Central memory CD4-positive, alpha-beta T cell (primary cell): ENCODE measurements around the gene TMED10.
"Not testable (repeated sequence)": the region's sequence is repeated elsewhere in the genome, so short reads cannot be mapped to it uniquely, and the experiment has no call there.

Experiments used
- DNase-seq: peaks from one replicate; pipeline ENCODE4 v3.0.0; 2022

The TMED10 gene

GRCh38 chr14:75188520-75189268 is 12.3 kb upstream of the TMED10 start:
- DNase-seq: no peak

GRCh38 chr14:75188086-75188485 is 11.7 kb upstream of the TMED10 start:
- DNase-seq: no peak

GRCh38 chr14:75186953-75187352 is 10.5 kb upstream of the TMED10 start:
- DNase-seq: no peak

GRCh38 chr14:75185251-75186040 is 9.0 kb upstream of the TMED10 start:
- DNase-seq: no peak

- no peak for DNase-seq
Observed at GRCh38 chr14:75184492-75184891, 8.1 kb upstream of the TMED10 start.

- no peak for DNase-seq
Observed at GRCh38 chr14:75184039-75184438, 7.6 kb upstream of the TMED10 start.

- DNase-seq: no peak
Observed at GRCh38 chr14:75183225-75183624, 6.8 kb upstream of the TMED10 start.

GRCh38 chr14:75182821-75183220 is 6.4 kb upstream of the TMED10 start:
- no peak for DNase-seq

- not testable (repeated sequence) for DNase-seq
Observed at GRCh38 chr14:75182163-75182562, 5.8 kb upstream of the TMED10 start.

GRCh38 chr14:75181293-75182062 is 5.1 kb upstream of the TMED10 start:
- no peak for DNase-seq

- DNase-seq: no peak
Observed at GRCh38 chr14:75175677-75176141, 703 bp downstream of the TMED10 start.

- DNase-seq: no peak
Observed at GRCh38 chr14:75174066-75174465, 2.3 kb downstream of the TMED10 start.

- DNase-seq: no peak
Observed at GRCh38 chr14:75170772-75171171, 5.6 kb downstream of the TMED10 start.

GRCh38 chr14:75168586-75169335 is 7.7 kb downstream of the TMED10 start:
- DNase-seq: no peak

- DNase-seq: no peak
Observed at GRCh38 chr14:75167325-75167724, 9.1 kb downstream of the TMED10 start.

GRCh38 chr14:75165586-75166391 is 10.6 kb downstream of the TMED10 start:
- no peak for DNase-seq

GRCh38 chr14:75164809-75165208 is 11.6 kb downstream of the TMED10 start:
- no peak for DNase-seq

GRCh38 chr14:75163677-75164076 is 12.7 kb downstream of the TMED10 start:
- DNase-seq: no peak

- no peak for DNase-seq
Observed at GRCh38 chr14:75162631-75163030, 13.8 kb downstream of the TMED10 start.

- DNase-seq: no peak
Observed at GRCh38 chr14:75158843-75159614, 17.4 kb downstream of the TMED10 start.

GRCh38 chr14:75156901-75157300 is 19.5 kb downstream of the TMED10 start:
- DNase-seq: peak; percentile 40
